Measurements from ENCODE around the gene CHRNE.

Gene CHRNE

DNA sequence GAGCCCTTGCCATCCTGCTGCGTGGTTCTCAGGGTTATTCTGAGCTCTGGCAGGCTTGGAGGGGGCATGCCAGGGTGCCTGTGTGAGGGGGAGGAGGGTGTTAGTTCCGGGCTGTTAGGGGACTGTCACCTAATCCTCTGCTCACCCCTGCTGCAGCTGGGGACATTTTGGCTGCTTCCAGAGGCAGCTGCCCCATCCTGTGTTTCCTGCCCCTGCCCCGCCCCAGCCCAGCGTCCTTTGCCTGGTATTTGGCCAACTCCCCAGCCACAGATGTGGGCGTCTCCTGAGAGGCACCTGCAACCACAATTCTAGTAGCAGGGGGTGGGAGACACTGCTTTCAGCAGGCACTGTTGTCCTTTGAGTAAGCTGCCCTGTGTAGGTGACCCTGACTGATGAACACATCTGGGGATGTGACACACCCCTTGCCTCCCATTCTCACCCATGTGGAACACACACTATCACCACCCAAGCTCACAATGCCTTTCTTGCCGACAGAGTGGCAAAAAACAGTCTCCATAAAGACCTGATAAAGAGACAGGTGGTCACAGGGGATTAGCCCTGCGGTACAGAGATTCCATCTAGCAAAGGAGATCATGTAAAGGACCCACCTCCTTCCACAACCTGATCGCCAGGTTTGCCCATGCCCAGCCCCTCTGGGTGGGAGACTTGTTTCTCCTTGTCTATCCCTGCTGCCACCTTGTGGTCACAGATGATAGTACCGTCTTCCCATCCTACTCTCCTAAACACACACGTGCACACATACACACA is at the start of gene CHRNE:
CHRNE (minus strand) TSS at position 48 of the 768 bp plus-strand sequence; CDS start at position 13, 35 bp downstream.
- DNase-seq (ENCODE audit: low read depth, low spot score), result peak; percentile 56

DNA sequence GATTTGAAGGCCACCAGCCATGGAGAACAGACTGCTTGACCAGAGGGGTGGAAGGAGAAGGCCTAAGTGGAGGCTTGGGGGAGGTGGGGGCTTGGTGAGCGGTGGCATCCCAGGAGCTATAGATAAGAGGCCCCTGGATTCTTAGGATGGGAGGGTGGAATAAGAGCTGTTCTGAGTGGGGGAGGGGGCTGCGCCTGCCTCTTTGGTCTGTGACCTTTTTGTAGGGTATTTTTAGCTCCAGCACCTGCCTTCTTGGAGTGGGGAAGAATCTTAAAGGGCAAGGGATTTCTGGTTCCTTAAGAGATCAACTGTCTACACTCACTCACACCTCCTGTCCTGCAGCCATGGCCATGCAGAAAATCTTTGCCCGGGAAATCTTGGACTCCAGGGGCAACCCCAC is 48.6 kb upstream of the CHRNE start:
- no peak for DNase-seq (ENCODE audit: low read depth, low spot score)

DNA sequence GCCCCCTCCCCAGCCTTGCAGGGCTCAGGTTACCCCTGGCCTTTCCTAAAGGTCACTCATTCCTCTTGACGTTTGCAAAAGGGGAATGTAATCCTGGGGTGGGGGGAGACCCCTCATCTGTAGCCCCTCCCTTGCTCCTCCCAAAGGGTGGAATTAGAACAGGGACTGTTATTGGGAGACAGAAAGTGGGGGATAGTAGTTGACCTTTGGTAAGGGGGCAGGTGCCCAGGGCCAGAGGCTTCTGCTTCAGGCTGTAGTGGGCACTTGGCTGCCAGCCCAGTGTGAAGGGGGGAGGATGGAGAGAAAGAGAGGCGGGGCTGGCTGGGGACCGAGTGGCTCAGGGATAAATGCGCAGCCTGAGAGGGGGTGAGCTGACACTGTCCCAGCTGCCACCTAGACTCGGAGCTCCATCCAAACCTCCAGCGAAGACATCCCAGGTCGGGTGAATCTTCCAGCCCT is 47.9 kb upstream of the CHRNE start, which contains the start of gene ENO3:
ENO3 (plus strand) TSS at position 374 of the 459 bp plus-strand sequence. CDS start 711 bp downstream, outside the sequence.
- no peak for DNase-seq (ENCODE audit: low read depth, low spot score)

DNA sequence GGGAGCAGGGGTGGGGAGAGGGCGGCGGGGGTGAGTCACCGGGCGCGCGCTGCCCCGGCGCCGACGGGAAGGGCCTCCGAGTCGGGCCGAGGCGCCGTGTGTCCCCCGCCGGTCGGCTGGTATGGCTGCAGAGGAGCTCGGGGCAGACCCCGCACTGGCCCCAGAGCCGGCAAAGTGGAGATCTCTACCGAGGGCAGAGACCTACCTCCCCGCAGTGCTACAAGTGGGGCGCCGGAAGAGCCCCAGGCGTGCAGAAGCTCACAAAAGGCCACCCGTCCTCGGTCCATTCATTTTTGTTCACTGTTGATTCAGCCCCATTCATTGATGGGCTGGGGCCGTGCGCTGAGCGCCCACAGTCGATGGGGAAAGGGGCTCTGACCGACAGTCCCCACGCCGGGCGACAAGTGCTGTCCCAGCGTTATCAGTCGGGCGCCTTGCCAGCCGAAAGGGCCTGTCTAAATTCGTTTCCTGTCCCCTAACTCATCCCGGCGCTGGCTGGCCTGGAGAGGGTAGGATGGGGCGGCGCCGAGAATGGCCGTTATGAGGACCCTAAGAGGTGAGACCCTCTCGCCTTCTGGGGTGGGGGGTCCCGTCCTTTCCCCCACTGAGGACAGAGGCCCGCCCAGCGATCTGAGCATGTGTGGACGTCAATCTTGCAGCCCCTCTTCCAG is 47.3 kb upstream of the CHRNE start:
- DNase-seq (ENCODE audit: low read depth, low spot score), result no peak

DNA sequence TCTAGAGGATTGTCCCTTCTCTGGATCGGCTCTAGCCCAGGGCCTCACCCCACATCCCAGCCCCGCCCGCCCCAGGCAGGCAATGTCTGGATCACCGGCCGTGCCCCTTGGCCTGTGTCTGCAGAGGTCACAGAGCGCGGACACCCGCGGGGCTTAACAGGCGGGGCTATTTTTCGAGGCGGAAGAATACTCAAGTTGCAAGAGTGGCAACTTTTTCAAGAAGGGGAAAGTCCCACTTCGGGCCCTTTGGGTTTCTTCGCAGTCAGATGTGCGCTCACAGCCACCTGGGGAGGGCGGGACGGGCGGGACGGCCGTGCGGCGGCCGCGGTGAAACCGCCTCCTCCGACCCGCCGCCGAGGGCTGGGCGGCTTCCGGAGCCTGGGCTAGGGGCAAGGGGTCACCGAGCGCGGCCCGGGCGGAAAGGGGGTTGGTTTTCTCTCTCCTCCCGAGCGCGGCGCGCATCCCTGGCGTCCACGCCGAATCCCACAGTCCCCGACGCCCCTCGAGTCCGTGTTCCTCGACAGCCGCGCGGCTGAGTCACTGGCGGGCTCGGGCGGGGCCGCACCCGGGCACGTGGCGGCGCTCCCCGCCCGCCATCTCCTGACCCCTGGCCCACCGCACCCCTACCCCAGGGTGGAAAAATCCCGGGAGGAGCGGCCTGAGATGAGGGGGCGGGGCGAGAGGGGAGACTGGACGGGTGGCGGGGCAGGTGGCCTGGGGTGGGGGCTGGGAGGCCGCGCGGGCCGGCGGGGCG is 46.6 kb upstream of the CHRNE start:
- DNase-seq (ENCODE audit: low read depth, low spot score), result peak; percentile 58

DNA sequence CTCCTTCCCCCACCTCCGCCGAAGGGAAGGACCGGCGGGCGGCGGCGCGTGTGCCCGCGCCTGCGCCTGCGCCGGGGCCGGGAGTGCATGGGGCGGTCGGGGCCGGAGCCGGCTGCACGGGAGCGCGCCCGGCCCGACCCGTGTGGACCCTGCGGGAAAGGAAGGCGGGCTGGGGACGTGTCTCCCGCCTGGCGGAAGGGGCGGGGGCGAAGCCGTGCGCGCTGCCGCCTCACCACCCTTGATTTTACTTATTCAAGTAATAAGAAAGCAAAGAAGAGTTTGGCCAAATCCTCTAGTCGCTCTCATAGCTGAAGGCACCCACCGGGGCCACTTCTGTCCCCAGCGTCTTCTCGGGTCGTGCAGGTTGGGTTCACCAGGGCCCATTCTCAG is 46.0 kb upstream of the CHRNE start:
- DNase-seq (ENCODE audit: low read depth, low spot score), result no peak

DNA sequence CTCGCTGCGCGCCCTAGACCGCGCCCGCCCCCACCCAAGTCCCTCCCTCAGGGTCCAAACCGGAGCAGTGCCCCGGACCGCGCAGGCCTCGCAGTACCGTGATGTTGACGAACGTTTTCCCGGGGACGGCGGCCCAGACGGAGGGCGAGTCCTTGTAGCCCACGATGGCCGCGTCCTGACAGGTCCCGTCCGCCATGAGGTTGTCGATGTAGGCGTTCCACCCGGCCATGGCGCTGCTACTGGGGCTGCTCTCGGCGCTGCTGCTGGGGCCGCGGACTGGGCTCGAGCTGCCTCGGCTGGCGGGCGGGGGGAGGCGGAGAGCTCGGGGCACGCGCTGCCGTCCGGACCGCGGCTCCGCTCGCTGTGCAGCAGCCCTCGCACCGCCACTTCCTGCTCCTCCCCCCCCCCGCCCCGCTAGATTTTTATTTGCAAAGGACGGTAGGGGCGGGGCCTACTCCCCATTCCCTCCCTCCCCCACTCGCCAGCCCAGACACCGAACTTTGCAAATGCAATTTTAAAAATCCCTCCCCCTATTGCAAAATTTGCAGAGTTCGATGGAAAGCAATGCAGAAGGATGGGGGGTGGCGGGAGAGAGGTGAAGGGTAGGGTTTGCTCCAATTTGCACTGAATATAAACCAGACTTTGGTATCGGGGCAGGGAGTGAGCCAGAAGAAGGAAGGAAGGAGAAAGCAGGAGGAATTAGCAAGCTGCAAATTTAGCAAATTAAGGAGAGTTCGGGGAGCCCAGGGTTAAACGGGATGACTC is 45.5 kb upstream of the CHRNE start, which contains the start of gene PFN1:
PFN1 (minus strand) TSS at position 365 of the 765 bp plus-strand sequence; CDS start at position 229, 136 bp downstream.
- peak; percentile 78 for DNase-seq (ENCODE audit: low read depth, low spot score)

DNA sequence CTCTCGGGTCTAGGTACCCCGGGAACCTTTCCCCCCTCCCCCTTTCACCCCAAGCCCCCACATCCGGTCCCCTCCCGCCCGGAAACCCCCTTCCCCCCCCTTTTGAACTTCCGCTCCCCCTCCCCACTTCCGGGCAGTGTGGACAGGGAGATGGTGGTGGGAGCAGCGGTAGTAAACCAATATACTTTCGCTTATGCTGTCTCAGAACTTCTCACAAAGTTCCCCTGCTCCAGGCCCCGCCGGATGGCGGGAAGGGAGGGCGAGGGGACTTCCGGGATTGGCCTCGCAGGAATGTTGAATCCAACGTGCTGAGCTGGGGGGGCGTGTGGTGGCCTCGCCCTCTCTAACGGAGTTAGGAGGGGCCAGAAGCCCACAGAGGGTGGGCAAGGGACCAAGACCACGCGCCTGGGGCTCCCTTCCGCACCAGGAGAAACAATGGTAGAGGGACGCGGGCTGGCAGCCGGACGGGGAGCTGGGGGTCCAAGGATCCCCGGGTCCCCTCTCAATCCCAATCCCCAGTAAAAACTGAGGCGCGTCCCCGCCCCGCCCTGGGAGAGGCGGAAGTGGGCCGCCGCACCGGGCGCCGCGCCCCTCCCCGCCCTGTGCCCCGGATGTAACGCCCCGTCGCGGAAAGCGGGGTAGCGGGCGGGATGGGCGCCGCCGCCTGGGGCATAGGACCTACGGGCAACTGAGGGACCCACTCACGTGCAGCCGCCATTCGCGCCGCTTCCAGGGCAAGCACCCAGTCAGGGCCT is 44.7 kb upstream of the CHRNE start:
- peak; percentile 50 for DNase-seq (ENCODE audit: low read depth, low spot score)

DNA sequence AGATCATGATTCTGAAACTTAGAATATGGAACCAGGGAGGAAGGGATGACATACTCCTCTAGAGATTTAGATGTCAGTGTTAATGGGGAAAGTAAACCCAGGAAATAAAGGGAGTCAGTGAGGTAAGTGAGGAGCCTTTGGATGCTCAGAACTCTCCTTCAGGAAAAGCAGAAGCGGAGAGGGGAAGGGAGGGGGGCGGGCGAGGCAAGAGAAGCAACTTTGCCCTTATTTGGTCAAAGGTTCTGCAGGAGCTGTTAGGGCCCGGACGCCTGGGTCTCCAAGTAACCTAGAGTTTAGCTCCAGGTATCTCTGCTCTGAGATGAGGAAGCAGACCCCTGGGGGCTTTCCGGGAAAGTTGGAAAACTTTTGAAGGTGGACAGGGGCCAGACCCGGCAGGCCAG is 44.1 kb upstream of the CHRNE start:
- DNase-seq (ENCODE audit: low read depth, low spot score), result no peak

DNA sequence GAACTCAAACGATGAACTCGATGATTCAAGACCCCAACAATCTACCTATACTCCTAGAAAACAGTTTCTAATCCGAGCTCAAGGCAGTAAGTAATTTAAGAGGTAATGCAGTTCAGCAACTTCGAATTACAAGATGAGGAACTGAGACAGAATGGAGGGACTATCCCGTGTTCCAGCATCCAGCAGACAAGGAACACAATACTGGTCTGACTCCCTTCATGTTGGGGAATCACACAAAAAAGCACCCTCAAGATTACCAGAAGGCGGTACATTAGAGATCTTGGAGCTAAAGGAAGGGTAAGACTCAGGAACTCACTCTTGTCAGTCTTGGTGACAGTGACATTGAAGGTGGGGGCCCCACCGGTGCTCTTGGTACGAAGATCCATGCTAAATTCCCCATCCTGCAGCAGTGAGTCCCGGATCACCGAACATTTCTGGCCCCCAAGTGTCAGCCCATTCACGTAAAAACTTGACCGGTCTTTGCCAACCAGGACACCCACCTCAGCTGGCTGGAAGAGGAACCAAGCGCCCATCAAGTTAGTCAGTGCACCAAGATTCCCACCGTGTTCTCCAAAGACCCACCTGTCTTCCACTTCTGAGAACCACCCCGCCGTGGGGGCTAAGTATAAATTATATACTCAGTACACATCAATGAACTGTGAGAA is 43.5 kb upstream of the CHRNE start:
- DNase-seq (ENCODE audit: low read depth, low spot score), result no peak

DNA sequence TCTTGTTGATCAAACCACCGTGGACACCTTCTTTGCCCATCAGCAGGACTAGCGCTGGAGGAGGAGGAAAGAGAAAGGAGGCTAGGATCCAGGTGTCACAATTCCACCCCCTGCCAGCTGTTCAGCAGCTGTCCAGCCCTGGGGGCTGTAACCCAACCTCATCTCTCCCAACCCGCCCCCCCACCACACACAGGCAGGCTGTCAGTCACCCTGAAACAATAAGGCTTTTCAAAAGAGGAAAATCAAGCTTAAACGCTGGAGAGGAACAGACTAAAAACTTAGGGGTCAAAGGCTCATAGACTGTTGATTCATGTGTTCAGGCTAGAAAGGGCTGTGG is 43.0 kb upstream of the CHRNE start:
- no peak for DNase-seq (ENCODE audit: low read depth, low spot score)

DNA sequence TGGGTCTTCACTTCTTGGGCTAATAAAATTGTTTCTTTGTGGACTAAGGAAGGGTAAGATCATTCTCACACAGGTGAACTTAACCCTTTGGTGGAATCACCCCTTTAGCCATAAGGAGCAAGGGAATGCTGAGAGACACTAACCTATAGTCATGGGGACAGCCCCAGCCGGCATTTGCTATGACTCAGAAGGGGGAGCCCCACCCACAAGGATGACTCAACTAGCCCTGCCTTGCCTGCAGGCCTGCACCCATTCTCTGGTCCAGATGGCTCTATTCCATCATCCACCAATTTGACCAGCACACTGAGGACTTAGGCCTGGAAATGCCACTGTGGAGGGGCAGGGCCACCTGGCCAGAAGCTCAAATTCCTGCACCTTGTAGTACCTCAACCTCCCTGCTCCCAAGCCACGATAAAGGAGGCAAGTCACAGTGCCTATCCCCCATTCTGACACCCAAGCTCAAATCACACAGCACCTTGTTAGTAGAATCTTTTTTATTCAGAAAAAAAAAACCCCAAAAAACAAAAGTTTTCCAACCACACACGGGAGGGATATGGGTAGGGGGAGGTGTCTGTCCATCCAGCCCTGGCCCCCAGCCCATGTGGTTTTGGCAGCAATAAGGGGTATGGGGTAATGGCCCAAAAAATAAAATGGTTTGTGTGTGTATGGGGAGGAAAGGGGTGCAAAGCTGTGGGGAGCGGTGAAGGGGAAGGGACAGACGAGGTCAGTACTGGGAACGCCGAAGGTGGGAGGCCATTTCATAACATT is 42.5 kb upstream of the CHRNE start:
- peak; percentile 59 for DNase-seq (ENCODE audit: low read depth, low spot score)

DNA sequence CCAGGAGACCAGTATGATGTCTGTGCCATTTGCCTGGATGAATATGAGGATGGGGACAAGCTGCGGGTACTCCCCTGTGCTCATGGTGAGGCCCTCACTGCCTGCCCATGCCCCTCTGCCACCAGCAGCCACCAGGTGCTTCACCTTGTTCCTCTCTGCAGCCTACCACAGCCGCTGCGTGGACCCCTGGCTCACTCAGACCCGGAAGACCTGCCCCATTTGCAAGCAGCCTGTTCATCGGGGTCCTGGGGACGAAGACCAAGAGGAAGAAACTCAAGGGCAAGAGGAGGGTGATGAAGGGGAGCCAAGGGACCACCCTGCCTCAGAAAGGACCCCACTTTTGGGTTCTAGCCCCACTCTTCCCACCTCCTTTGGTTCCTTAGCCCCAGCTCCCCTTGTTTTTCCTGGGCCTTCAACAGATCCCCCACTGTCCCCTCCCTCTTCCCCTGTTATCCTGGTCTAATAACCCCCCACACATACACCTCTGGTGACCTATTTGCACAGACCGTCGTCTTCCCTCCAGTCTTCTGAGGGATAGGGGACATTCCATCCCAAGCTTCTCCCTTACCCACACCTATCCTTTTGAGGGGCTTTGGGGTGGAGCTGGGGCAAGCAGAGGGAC is 41.8 kb upstream of the CHRNE start:
- DNase-seq (ENCODE audit: low read depth, low spot score), result no peak

DNA sequence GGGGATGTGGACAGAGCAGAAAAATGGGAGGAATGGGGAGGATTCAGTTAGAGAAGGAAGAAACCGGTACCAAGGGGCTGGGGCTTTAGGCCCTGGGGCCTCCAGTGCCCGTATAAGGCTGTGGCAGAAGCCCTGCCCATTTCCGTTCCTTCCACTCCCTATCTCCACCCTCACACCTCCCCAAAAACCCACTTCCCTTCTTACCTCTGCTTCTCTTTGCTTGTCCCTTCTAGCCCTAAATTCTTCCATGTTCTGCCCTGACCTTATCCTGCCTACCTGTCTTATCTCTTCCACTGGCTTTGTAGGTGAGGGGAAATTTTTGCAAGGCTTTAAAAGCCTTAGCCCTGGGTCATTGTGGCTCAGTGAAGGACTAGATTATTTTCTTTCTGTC is 41.3 kb upstream of the CHRNE start:
- DNase-seq (ENCODE audit: low read depth, low spot score), result no peak

DNA sequence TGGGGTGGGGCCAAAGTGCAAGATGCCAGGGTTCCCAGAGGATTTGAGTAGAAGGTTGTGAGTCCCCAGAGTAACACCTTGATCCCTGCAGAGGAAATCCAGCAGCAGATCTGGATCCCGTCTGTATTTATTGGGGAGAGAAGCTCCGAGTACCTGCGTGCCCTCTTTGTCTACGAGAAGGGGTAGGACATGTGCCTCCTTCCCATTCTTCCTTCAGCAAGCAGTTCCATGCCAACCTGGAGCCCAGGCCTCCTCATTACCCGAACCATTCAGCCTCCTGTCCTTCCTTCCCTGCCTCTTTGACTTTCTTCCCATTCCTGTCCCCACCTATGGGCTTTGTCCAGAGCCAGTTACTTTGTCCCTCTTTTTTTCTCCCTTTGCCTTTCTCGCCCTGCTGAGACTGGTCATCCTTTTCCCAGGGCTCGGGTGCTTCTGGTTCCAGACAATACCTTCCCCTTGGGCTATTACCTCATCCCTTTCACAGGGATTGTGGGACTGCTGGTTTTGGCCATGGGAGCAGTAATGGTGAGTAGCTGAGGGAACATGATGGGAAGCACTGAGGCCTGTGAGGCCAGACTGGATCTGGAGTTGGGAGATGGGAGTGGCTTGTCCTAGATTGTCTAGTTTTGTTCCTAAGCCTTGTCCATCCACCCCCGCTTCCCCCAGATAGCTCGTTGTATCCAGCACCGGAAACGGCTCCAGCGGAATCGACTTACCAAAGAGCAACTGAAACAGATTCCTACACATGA is 40.0 kb upstream of the CHRNE start:
- DNase-seq (ENCODE audit: low read depth, low spot score), result no peak

DNA sequence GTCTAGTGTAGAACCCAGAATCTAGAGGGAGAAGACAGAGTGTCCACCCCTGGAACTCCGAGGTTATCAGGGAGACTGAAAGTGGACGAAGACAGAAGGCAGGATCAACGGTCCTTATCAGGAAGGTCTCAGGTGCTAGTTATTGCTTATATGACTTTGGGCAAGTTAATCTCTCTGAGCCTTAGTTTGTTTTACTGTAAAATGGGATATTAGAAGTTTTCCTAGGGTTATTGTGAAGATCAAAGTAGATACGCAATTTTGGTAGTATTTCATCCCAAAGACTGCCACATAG is 38.4 kb upstream of the CHRNE start:
- DNase-seq (ENCODE audit: low read depth, low spot score), result no peak

DNA sequence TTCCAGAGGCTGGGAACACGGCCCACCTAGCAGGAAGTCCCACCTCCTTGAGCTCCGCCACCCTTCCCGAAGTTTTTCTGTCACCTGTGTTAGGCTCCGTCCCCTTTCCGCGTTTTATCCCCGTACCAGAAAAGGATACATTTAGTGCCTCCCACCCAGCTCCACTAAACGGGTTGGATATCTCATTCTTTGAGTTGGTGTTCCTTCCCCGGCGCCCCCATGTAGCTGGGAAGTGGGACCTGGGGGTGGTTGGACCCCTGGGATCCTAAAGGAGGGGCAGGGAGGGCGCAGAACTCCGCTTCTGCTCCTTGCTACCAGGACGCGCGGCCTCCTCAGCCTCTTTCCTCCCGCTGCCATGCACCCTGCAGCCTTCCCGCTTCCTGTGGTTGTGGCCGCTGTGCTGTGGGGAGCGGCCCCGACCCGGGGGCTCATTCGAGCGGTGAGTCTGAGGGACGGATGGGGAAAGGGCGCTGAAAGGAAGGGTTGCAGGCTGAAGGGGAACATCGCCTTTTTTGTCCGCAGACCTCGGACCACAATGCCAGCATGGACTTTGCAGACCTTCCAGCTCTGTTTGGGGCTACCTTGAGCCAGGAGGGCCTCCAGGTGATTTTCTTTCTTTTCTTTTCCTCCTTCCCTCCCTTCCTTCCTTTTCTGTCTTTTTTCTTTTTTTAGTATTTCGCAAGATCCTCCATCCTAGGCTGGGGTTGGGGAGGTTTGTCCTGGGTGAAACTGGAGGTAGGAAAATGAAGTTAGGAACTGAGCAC is 37.8 kb upstream of the CHRNE start:
- no peak for DNase-seq (ENCODE audit: low read depth, low spot score)
